ENCODE data around the gene CTDSPL2.
"Not testable (repeated sequence)": the region's sequence is repeated elsewhere in the genome, so short reads cannot be mapped to it uniquely, and the experiment has no call there.

Gene CTDSPL2

GRCh38 chr15:44426975-44427755 lies at the start of gene CTDSPL2:
Gene CTDSPL2 (plus strand): TSS chr15:44427629. CDS start chr15:44459015, 31,386 bp downstream.
- peak; percentile 96 for DNase-seq

- DNase-seq: no peak
Observed at GRCh38 chr15:44381236-44381635, 46.2 kb upstream of the CTDSPL2 start.

- no peak for DNase-seq
Observed at GRCh38 chr15:44385344-44385942, 42.0 kb upstream of the CTDSPL2 start.

- DNase-seq: no peak
Observed at GRCh38 chr15:44394062-44394461, 33.4 kb upstream of the CTDSPL2 start.

GRCh38 chr15:44394562-44394961 lies 32.9 kb upstream of the CTDSPL2 start:
- DNase-seq: no peak

GRCh38 chr15:44397869-44398268 lies 29.6 kb upstream of the CTDSPL2 start:
- no peak for DNase-seq

- no peak for DNase-seq
Observed at GRCh38 chr15:44414001-44414400, 13.4 kb upstream of the CTDSPL2 start.

- DNase-seq: no peak
Observed at GRCh38 chr15:44427756-44428724, 611 bp downstream of the CTDSPL2 start.

- no peak for DNase-seq
Observed at GRCh38 chr15:44435893-44436667, 8.7 kb downstream of the CTDSPL2 start.

GRCh38 chr15:44438402-44438801 lies 11.0 kb downstream of the CTDSPL2 start:
- DNase-seq: no peak

- DNase-seq: no peak
Observed at GRCh38 chr15:44441095-44441501, 13.7 kb downstream of the CTDSPL2 start.

- DNase-seq: no peak
Observed at GRCh38 chr15:44443515-44443914, 16.1 kb downstream of the CTDSPL2 start.

- no peak for DNase-seq
Observed at GRCh38 chr15:44447772-44448376, 20.4 kb downstream of the CTDSPL2 start.

- DNase-seq: no peak
Observed at GRCh38 chr15:44450172-44450571, 22.7 kb downstream of the CTDSPL2 start.

GRCh38 chr15:44453578-44454283 lies 26.3 kb downstream of the CTDSPL2 start:
- DNase-seq: not testable (repeated sequence)

- DNase-seq: no peak
Observed at GRCh38 chr15:44458429-44458828, 31.0 kb downstream of the CTDSPL2 start.

- DNase-seq: no peak
Observed at GRCh38 chr15:44468709-44469385, 41.4 kb downstream of the CTDSPL2 start.

- DNase-seq: no peak
Observed at GRCh38 chr15:44471885-44472455, 44.5 kb downstream of the CTDSPL2 start.

- DNase-seq: no peak
Observed at GRCh38 chr15:44479343-44479742, 51.9 kb downstream of the CTDSPL2 start.

GRCh38 chr15:44482090-44482489 lies 54.7 kb downstream of the CTDSPL2 start:
- DNase-seq: no peak
